GF-D8 (cell line): Measurements from ENCODE around the gene CYLD.
A peak's percentile ranks its signal among the peaks of the same experiment; 100 is the strongest.

Source experiments
- DNase-seq: peaks from one replicate; lab custom pipeline; 2025; lab: John Stamatoyannopoulos, UW

CYLD gene

DNA sequence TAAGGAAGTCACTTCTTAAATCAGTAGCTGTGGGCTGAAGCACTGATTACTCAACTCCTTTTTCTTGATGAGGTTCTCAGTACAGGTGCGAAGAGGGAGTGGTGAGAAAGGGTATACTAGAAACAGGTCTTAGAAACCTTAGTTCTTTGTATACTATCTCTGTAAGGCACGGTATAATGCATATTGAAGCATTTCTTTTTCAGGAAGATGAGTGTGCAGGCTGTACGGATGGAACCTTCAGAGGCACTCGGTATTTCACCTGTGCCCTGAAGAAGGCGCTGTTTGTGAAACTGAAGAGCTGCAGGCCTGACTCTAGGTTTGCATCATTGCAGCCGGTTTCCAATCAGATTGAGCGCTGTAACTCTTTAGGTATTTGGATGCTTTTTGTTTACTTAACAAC is 39.2 kb downstream of the CYLD start:
- no peak for DNase-seq

DNA sequence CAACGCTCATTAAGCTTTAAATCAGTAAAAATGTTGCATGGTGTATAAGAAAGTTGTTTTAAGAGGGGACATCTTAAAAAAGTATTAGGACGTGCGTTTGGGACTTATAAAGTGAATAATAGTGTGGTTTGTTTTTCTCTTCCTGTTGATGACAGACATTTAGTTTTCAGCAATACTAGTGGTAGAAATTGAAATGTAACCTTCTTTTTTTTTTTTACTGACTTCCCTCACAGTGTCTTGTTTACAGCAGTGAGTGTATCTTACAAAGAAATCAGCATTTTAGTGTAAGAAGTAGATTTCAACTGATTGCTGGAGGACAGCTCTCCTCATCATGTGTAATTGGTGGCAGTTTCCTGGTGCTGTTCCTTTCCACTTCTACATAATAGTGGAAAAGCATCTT is 39.6 kb downstream of the CYLD start:
- DNase-seq, result no peak

DNA sequence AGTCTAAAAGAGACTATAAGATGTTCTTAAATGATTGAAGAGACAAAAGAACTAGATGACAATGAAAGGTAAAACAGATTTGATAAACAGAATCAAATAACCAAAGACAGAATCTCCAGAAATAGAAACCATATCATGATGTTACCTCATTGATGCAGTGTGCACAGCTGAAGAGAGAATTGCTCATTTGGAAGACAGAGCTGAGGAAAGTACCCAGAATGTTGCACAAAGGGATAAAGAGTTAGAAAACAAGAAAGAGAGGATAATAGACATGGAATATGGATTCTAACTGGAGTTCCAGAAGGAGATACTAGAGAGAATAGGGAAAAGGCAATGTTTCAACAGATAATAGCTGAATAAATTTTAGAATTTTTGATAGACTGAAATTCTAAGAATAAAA is 47.9 kb downstream of the CYLD start:
- DNase-seq, result no peak

DNA sequence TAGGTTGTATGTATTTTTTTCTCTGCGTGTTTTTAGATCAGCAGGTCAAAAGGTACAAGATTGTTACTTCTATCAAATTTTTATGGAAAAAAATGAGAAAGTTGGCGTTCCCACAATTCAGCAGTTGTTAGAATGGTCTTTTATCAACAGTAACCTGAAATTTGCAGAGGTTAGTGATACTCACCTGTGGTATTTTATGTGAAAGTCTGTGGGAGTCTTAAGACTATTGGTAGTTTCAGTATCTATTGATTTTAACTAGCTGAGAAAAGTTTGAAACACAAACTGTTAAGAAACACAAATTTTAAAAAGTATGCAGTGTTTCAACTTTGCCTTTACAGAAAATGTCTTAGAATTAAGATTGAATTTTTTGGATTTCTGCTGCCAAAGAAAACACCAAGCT is 49.6 kb downstream of the CYLD start:
- DNase-seq, result no peak

DNA sequence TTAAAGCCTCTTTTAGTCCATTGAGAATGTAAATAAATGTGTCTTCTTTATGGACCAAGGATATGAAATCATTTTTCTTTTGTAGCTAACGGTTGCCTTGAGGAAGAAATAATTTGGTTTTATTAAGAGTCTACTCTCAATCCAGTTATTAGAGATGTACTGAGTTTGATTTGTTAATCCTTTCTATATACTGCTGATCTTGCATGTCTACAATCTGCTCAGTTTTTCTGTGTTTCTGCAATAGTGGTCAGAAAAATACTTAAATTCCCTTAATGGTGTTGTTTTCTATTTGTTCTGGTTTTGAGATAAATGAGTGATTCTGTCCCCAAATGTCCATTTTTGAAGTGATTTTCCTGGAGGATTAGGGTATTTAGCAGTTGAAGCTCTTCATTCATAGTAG is 54.9 kb downstream of the CYLD start:
- no peak for DNase-seq

DNA sequence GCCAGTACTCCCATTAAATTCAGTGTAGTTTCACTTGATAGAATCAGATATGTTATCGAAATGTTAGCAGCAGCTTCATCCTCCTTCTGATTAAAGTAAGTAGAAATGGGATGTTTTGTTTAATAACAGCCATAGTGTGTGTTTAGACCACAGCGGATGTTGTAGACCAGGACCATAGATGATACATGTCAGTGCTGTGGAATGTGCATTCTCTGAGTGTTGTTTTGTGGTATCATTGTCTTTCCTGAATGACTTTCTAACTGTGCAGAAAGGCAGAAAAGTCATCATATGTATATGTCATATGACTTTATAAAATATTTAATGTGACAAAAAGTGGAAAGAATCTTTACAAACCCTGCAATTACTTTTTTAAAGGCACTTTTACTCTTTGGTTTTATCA is 55.6 kb downstream of the CYLD start:
- DNase-seq, result no peak

DNA sequence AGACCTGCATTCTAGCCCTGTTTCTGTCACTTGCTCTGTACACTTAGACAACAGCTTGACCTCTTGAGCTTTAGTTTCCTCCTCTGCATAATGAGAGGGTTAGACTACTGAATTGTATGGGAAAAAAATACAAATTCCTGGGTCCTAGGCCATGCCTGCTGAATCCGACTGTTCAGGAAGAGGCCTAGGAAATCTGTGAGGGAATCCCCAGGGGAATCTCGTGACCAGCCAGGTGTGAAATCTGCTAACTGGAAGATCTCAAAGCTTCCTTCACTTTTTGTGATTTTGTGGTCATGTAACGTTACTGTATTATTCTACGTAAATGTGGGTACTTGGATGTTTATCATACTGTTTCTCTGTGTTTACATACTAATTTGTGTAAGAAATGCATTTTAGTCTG is 58.2 kb downstream of the CYLD start:
- DNase-seq, result no peak

DNA sequence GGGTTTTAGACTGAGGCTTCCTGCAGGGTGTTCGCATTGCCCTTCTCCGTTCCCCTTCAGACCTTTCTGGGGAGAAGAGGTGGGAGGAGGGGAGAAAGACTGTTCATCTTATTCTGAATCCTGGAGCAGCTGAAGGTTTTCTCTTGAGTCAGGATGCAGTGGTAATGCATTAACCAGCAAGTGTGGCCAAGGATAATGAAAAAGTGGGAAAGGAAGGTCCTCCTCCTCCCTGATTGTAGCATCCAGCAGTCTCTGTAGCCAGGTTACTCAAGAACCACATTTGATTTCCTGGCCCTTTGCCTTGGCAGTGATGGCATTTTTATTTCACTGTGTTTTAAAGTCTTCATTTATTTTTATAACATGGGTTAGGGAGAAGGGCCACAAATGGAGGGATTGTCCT is 59.1 kb downstream of the CYLD start:
- no peak for DNase-seq

DNA sequence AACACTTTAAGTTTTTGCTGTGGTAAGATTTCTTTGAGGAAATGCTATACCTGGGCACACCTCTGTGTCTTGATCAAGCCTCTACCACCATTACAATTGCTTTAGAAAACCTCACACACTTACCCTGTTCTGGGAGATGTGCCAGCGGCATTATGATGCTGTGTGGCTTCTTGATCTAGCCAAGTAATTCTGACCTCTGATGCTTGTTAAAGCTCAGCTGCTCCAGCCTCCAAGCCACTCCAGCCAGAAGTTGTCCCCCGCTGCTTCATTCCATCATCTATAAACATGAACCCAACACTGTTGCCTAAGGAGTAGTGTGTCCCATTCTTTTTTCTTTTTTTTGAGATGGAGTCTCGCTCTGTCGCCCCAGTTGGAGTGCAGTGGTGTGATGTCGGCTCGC is 60.1 kb downstream of the CYLD start:
- DNase-seq, result no peak

DNA sequence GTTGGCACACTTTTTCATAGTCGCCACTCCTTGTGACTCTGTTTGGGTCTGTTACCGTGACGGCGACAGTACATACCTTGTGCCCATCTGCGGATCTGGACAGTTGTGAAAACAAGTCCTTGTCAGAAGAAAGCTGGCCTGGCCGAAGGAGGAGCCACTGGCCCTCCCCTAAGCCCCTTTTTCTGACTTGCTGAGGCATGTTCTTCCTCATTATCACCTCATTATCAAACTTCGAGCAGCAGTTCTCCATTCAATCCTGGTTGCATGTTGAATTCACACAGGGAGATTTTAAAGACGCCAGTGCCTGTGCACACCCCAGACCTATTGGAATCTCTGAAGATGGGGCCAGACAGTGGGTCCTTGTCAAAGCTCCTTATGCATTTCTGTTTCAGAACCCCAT is 61.1 kb downstream of the CYLD start:
- DNase-seq, result no peak

DNA sequence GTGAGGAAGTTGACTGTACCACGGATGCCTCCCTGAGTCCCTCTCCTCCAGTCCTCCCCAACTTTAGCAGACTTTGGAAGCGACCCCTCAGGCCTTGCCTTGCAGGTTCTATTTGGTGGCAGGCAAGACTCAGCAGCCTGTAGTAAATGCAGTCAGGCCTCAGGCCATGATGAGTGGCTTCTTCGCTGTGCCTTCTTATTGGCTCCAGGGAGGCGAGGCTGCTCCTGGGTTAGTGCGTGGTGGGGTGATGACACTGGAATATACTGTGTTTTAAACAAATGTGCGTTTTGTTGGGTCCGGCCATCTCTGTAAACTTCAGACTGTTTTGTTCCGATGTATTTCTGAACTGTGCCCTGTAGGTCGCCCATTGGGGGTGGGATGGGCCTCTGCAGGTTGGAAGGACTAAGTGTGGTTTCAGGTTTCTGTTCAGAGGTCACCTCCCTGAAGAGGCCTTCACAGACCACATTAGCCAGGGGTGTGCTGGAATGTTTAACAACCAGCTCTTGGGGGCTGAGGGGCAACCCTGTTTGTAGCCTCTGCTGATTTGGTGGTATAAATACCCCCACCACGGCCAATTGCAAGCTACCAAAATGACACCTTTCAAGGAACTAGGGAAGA is 62.5 kb downstream of the CYLD start:
- no peak for DNase-seq

DNA sequence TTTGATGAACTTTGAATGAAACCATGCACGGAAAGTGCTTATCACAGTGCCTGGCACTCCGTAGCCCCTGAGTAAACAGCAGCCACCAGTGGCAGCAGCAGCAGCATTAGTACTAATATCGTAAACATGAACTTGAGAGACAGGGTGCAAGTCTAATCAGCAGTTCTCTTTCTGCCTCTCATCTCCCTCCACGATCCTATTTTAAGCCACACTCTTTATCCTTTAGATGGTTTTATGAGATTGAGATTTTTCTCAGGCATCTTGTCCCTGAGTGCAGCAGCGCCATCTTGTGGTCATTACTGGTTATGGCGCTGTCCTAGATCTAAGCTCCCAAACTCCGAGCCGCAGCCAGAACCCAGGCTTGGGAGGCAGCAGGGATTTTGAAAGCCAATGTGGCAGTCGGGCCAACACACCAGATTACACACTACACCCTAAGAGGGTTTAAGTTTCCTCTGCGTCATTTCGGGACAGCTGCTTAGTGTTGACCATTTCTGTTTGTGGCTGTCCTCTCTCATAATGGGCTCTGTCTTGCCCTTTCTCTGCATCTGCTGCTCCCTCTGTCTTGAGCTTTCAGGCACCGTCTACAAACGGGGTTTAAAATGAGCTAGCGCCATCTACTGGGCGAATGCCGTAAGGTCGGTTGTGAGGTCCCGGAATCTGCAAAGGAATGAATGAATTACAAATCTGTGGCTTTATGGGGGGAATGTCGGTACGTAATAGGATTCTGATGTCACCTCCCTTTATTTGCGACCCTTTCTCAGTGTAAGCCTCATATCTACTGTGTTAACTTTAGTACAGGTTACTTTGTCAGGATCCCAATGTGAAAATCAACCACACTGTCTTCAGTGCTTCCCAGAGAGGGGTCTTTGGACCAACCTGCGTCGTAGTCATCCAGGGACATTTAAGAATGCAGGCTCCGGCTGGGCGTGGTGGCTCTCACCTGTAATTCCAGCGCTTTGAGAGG is 64.5 kb downstream of the CYLD start:
- DNase-seq, result peak; percentile 52

DNA sequence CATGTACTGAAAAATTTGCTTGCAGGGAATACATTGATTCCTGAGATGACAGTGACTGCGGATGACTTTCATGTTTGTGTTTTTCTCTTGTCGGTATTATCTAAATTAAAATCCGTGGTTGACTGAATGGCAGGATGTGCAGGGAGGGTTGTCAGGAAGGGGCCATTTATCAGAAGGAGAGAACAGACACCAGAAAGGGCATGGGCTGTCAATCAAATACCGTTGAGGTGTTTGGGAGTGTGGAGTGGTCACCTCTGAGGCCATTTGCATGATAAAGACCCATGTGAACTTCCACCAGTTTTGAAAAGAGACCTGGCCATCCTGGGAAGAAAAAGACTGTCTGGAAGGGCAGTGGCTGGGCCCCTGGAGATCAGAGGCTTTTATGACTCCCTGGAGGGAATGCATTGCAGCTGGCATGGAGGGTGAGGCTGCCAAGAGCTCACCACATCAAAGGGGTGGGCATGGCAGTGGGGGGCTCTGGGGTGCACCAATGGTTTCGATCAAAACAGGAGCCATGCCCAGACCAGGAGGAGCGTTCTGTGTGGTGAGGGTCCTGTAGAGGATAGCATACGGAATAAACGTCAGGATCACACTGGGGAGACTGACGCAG is 67.1 kb downstream of the CYLD start:
- no peak for DNase-seq

DNA sequence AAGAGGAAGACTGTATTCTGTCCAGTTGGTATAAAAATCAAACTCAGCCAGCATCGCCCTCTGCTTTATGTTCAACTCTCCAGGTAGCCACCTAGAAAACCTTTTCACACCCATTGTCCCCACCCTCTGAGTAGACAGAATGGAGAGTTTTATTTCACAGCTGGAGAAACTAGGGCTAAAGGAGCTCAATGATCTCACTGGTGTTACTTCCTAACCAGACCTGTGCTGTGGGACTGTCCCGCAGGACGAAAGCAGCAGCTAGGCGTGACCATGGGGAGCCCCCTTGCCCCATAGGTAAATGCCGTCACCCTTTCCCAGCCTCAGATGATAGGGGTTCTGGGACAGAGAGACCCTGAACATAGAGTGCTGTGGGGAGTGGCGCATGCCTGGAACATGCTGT is 67.7 kb downstream of the CYLD start:
- DNase-seq, result no peak

DNA sequence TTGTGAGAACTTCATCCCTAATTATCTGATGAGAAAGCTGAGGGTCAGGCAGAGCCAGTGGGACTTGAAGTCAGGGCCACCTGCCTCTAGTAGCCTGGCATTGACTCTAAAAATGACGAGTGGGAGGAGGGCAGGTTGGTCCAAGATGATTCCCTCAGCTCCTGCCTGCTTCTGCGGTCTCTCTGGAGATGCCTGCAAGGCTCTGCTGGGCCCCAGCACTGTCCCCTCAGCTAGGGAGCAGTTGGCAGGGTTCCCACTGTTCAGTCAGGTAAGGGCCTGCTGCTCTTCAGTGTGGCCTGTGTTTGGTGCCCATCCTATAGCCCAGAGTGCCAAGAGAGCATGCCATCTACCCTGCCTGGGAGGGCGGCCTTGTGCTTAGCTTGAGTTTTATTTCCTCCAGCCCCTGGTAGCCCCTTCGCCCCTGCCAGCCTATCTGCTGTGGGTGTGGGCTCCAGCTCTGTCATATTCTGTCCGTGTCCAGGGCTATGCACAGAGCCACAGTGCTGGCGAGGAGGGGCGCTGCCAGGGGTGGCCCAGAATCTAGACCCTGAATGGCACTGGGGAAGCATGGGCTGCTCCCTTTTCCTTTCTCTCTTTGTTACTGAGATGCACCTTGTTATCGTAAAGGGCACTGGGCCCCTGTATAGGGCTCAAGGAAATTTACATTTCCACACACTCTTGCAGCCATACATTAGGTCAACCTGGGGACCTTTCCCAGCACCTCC is 68.5 kb downstream of the CYLD start:
- no peak for DNase-seq

DNA sequence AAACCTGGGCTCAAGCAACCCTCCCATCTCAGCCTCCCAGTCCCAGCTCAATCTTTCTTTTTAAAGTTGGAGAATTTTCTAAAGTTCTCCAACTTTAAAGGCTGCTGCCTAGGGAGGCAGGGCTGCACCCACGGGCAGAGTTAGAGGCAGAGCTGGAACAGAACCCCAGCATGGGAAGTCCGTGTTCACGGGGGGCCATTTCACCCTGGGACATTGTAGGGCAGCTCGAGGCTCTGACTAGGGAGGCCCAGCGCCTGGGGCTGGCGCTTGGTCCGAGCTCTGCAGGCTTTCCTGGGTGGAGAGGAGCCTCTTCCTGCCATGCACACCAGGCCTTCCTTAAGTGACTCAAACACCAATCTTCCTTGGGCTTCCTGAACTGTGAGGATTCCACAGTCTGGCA is 70.2 kb downstream of the CYLD start:
- no peak for DNase-seq

DNA sequence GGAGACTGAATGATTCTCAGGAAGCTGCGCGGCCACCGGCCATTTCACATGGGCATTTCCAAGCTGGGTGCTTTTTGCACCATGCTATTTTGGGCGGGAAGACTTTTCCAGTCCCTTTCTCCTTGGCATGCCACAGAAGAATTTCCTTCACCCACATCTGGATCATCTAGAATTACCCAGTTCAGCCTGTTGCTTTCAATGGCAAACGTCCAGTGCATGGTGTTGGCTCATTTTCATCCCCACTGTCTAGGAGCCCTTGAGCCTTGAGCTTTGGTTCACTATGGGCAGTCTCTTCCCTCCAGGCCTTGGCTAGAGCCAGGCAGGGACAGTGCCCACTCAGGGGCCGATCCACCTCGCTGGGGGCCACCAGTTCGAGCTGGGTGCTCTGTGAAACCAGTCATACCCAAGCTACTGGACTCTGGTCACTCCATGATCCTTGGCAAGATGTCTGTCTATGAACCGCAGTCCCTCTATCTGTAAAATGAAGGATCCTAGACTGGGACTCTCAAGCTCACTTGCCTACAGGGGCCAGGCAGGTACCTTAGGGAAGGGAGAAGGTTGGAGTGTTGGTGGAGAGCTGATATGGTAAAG is 71.1 kb downstream of the CYLD start:
- DNase-seq, result no peak

DNA sequence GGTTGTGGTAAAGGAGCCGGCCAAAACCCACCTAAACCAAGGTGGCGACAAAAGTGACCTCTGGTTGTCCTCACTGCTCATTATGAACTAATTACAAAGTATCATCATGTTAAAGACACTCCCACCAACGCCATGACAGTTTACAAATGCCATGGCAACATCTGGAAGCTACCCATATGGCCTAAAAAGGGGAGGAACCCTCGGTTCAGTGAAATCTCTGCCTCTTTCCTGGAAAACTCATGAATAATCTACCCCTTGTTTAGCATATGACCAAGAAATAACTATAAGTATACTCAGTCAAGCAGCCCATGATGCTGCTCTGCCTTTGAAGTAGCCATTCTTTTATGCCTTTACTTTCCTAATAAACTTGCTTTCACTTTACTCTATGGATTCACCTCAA is 72.2 kb downstream of the CYLD start:
- DNase-seq, result no peak

DNA sequence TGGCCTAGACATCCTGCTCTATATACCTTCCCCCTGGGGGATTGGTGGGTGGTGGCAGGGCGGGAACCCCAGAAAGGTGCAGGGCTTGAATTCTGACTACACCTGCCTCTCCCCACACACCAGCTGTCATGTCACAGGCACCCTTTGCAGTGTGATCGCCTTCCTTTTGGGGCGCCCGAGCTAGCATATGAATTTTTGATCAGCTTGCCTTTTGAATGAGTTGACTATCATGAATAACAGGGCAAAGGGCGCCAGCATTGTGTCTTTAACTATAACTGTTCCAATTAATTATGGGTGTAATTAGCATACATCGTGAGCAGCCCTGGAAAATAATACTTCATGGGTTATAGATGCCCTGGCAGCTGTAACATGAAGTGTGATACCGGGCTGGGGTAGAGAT is 72.7 kb downstream of the CYLD start:
- DNase-seq, result no peak

DNA sequence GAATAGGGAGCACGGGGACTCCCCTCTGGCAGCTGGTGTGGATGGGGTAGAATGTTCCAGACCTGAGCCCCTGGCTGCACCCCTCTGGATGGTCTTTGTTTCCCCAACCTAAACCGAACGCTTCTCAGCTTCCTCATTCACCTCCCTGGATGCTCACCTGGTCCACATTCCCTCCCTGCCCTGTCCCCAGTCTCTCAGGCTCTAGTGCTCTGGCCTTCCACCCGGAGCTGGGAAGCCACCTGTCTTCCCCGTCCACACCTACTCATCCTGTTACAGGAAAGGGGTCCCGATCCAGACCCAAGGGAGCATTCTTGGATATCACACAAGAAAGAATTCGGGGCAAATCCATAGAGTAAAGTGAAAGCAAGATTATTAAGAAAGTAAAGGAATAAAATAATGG is 73.5 kb downstream of the CYLD start:
- DNase-seq, result no peak

DNA sequence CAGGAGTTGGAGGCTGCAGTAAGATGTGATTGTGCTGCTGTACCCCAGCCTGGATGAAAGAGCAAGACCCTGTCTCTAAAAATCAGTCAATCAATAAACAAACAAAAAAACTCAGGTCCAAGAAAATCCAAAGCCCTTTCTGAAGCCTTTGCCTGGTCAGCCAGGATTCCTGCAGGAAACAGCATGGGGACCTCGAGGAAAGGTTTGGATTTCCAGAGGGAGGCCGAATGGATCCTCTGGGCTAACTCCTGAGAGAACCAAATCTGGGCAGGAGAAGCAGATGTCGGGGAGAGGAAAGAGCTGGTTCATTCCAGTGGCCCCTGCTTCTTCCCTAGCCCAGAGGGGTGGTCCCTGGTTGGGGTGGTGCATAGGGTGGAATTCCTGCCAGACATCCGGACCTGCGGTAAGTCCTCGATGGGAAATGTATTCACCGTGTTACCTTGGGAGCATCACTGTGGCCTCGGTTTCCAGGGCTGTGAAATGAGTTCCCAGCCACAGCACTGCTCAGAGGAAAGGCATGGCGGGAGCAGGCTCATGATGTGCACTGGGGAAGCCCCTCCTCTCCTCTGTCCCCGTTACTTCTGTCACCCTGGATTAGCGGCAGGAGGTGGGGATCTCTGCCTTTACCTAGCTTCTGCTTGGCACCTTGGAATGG is 75.1 kb downstream of the CYLD start:
- no peak for DNase-seq

DNA sequence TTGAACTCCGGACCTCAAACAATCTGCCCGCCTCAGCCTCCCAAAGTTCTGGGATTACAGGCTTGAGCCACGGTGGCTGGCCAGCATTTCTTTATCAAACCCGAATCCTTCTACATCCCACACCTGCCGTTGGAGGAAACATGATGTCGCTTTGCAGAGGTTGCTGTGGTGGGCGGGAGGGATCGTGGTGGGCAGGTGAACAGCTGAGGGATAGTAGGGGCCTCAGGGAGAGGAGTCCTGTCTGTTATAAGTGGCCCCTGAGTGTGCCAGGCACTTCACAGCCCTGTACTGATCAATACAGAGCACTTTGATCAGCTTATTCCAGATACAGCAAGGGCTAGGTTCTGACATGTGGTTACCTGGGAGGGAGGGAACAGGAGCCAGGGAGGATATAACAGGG is 76.5 kb downstream of the CYLD start:
- no peak for DNase-seq
